Measurements from ENCODE around the gene CD4.

DNA sequence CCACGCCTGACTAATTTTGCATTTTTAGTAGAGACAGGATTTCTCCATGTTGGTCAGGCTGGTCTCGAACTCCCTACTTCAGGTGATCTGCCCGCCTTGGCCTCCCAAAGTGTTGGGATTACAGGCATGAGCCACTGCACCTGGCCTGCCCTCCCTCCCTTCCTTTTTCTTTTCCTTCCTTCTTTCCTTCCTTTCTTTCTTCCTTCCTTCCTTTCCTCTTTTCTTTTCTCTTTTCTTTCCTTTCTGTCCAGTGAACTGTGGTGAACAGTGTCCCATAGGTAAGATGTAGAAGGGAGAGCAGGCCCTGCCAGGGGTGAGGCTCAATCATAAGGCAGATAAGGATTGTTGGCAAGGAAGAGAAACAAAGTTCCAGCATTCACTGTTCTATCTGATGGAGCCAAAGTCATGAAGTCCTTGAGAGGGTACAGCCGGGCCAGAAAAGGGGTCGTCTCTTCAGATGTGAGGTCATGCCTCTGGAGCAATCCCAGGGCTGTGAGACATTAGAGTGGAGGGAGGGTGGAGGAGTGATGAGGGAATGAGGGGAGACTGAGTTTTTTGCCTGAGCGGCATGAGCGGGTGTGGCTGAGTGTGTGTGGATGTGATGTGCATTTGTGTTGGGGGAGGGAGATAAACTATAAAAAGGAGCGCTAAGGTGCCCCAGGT lies 32.2 kb upstream of the CD4 start:
- TF ChIP-seq CTCF (IDR thresholded peaks at IDR 0.05; ENCODE audit: low read depth, low read length, missing input control), result no peak
- TF ChIP-seq, protein P1, sequence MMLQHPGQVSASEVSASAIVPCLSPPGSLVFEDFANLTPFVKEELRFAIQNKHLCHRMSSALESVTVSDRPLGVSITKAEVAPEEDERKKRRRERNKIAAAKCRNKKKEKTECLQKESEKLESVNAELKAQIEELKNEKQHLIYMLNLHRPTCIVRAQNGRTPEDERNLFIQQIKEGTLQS (IDR thresholded peaks at IDR 0.05), result no peak
- TF ChIP-seq MAX (IDR thresholded peaks at IDR 0.05), result no peak
- TF ChIP-seq TAF1 (conservative IDR thresholded peaks at IDR 0.05), result no peak
- TF ChIP-seq YY1 (IDR thresholded peaks at IDR 0.05), result no peak
- TF ChIP-seq GABPA (IDR thresholded peaks at IDR 0.05 in 1 of 2, conservative IDR thresholded peaks at IDR 0.05 in 1 of 2), result no peak
- TF ChIP-seq SP1 (IDR thresholded peaks at IDR 0.05), result no peak
- TF ChIP-seq, protein P2, sequence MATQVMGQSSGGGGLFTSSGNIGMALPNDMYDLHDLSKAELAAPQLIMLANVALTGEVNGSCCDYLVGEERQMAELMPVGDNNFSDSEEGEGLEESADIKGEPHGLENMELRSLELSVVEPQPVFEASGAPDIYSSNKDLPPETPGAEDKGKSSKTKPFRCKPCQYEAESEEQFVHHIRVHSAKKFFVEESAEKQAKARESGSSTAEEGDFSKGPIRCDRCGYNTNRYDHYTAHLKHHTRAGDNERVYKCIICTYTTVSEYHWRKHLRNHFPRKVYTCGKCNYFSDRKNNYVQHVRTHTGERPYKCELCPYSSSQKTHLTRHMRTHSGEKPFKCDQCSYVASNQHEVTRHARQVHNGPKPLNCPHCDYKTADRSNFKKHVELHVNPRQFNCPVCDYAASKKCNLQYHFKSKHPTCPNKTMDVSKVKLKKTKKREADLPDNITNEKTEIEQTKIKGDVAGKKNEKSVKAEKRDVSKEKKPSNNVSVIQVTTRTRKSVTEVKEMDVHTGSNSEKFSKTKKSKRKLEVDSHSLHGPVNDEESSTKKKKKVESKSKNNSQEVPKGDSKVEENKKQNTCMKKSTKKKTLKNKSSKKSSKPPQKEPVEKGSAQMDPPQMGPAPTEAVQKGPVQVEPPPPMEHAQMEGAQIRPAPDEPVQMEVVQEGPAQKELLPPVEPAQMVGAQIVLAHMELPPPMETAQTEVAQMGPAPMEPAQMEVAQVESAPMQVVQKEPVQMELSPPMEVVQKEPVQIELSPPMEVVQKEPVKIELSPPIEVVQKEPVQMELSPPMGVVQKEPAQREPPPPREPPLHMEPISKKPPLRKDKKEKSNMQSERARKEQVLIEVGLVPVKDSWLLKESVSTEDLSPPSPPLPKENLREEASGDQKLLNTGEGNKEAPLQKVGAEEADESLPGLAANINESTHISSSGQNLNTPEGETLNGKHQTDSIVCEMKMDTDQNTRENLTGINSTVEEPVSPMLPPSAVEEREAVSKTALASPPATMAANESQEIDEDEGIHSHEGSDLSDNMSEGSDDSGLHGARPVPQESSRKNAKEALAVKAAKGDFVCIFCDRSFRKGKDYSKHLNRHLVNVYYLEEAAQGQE (IDR thresholded peaks at IDR 0.05), result no peak
- no peak for TF ChIP-seq JUND (IDR thresholded peaks at IDR 0.05)
- TF ChIP-seq EGR1 (IDR thresholded peaks at IDR 0.05; ENCODE audit: low read depth in 2 of 2), result no peak

Data from liver (tissue), 3 donors.